Stimulated activated CD8-positive, alpha-beta memory T cell treated with anti-CD3 and anti-CD28 coated beads, Interleukin-12 subunit alpha, Interleukin-12 subunit beta, amount 100 ng/mL, for 1 hour (primary cell): Measurements from ENCODE around the gene APOBEC3F.
"Not testable (repeated sequence)": the region's sequence is repeated elsewhere in the genome, so short reads cannot be mapped to it uniquely, and the experiment has no call there.

Experiments
- DNase-seq: peaks from one replicate; pipeline ENCODE4 v3.0.0-alpha.2; 2020; ENCODE audit warnings: low read depth

APOBEC3F gene

DNA sequence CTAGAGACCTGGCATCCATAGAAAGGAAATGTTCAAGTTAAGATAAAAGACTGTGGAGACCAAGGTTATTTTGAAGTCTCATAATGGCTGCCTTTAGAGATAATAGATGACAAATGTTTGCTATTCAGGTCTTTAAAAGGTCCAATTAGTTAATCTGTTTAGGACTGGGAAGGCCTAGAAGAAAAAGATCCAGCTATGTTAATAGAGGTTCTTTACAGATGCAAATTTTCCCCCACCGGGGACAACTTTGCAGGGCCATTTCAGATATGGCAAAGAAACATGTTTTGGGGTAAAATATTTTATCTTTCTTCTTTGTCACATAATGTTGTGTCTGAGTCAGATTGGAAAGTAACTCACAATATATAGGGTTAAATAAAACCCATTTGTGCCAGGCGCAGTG, 33.3 kb downstream of the APOBEC3F start:
- no peak for DNase-seq

- not testable (repeated sequence) for DNase-seq
Observed at GRCh38 chr22:39076155-39077025, 35.7 kb downstream of the APOBEC3F start.

DNA sequence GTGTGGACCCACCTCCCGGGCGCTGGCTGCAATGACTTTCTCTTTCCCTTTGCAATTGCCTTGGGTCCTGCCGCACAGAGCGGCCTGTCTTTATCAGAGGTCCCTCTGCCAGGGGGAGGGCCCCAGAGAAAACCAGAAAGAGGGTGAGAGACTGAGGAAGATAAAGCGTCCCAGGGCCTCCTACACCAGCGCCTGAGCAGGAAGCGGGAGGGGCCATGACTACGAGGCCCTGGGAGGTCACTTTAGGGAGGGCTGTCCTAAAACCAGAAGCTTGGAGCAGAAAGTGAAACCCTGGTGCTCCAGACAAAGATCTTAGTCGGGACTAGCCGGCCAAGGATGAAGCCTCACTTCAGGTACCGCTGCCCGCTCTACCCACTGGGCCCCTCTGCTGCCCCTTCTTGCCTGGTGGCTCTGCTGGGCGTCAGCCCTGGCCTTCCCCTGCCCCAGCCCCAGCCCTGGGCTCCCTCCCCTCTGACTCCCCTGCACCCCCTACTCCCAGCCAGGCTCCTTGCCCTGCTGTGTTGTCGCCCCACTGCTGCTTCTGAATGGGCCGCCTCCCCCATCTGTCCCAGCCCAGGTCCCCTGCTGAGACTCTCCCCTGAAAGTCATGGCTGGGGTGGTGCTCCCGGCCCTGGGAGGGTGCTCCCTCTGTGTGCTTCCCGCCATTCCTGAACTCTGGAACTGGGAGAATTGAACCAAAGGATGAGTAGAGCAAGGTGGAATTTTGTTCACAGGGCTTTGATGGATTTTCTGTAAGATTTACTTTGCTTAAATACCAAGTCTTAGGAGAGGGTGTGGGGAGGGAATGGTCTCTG, 36.6 kb downstream of the APOBEC3F start, which contains the start of gene APOBEC3G:
APOBEC3G (plus strand) TSS at position 250 of the 815 bp plus-strand sequence; CDS start at position 337, 87 bp downstream.
- not testable (repeated sequence) for DNase-seq

DNA sequence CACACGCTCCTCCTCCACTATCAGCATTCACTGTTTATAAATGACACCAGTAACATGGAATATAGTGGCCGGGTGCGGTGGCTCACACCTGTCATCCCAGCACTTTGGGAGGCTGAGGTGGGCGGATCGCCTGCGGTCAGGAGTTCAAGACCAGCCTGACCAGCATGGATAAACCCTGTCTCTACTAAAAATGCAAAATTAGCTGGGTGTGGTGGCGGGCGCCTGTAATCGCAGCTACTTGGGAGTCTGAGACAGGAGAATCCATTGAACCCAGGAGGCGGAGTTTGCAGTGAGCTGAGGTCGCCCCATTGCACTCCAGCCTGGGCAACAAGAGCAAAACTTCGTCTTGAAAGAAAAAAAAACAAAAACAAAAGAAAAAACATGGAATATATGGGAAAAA, 37.2 kb downstream of the APOBEC3F start:
- not testable (repeated sequence) for DNase-seq

- DNase-seq = no peak
Observed at GRCh38 chr22:39078329-39078728, 37.7 kb downstream of the APOBEC3F start.

GRCh38 chr22:39079054-39079637, 38.5 kb downstream of the APOBEC3F start:
- DNase-seq = not testable (repeated sequence)

- DNase-seq = no peak
Observed at GRCh38 chr22:39080052-39080762, 39.5 kb downstream of the APOBEC3F start.

DNA sequence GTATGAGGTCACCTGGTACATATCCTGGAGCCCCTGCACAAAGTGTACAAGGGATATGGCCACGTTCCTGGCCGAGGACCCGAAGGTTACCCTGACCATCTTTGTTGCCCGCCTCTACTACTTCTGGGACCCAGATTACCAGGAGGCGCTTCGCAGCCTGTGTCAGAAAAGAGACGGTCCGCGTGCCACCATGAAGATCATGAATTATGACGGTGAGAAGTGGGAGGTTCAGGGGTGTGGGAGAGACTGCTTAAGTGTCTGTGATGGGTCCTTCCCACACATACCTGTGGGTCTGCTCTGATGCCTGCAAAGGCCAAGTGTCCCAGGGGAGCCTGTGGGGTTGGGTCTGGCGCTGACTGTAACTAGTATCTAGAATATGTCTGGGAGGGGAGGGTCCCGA, 40.4 kb downstream of the APOBEC3F start:
- no peak for DNase-seq

DNA sequence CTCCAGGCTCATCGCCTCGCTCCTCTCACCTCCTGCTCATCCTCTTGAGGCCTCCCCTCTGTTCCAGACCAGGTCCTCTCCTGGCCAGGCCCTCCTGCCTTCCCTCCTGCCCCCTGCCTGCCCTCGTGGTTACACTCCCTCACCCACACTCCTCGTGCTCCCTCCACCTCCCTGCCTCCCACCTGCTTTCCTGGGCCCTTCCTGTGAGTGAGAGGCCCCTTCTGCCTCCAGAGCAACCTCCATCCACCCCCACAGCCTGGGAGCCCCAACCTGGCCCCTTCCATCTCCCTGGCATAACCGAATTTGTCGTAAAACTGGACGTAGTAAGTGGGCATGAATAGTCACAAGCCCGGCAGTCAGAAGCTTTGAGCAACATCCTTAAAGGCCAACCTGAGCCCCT, 40.9 kb downstream of the APOBEC3F start:
- no peak for DNase-seq

- DNase-seq = no peak
Observed at GRCh38 chr22:39083212-39084165, 42.8 kb downstream of the APOBEC3F start.

DNA sequence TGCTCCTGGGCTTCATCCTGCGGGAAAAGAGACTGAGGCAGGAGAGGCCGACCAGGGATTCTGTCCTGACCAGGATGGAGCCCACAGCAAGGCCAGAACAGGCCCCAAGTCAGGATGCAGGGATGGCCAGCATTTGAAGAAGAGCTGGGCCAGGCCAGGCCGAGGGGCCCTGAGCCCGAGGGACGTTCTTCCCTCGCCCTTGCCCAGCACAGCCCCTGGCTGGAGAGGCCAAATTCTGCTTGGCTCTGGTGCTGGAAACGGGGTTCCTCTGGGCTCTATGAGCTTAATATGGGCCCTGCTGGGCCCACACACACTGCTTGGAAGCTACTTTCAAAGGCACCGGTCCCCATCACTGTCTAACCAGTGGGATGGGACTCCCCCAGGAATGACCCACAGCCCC, 44.0 kb downstream of the APOBEC3F start:
- DNase-seq = no peak

DNA sequence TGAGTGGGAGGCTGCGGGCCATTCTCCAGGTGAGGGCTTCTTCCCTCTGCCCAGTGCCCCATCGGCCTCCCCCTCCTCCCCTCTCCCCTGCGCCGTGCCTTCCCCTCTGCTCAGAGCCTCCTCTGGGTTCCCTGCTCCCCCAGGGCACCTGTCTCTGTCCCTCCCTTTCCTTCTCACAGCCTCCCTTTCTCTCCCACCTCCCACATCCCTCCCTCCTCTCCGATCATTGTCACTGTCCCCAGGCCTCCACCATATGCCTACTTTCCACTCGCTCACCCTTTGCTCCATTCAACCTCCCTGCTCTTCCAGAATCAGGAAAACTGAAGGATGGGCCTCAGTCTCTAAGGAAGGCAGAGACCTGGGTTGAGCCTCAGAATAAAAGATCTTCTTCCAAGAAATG, 46.4 kb downstream of the APOBEC3F start:
- DNase-seq = no peak

DNA sequence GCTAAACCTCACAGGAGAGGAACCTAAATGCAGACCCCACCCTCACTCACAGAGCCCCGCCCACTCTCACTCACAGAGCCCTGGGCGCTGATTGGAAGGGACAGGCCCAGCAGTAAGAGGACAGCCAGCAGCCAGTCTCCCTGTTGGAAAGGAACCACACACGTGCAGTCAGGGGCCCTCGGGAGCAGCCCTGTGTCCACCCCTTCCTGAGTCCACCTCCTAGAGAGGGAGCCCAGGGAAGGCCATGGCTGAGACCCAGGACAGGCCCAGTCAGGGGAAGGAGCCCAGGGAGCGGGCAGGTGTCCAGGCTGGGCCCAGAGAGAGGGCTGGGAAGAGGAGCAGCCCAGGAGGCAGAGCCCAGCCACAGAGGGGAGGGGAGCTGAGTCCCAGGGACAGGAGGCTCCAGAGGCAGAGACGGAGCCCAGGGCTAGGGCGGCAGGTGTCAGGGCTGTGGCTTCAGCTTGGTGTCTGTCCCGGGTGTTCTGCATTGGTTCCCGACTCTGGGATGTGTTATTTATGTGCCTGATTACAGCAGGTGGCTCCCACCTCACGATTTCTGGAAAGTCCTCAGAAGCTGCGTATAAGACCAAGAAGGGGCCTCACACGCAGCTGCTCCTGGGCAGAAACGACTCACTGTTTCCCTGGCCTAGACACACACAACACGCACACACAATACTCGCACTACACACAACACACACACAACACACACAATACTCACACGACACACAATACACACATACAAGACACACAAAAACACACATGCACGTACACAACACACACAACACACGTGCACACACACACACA, 47.4 kb downstream of the APOBEC3F start:
- DNase-seq = no peak

DNA sequence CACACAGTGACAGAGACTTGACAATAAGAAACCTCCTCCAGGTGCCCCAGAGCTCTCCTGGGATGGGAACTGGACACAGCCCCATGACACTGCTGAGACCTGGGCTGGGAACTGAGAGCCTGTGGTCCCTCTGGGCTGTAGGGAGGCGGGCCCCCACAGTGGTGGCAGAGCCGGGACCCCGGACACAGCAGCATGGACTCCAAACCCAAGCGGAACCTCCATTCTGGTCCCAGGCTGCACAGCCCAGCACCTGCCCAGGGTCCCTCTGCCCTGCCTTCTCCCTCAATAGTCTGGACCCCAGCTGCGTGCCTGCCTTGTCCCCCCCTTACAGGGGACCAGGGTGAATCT, 48.0 kb downstream of the APOBEC3F start:
- no peak for DNase-seq

DNA sequence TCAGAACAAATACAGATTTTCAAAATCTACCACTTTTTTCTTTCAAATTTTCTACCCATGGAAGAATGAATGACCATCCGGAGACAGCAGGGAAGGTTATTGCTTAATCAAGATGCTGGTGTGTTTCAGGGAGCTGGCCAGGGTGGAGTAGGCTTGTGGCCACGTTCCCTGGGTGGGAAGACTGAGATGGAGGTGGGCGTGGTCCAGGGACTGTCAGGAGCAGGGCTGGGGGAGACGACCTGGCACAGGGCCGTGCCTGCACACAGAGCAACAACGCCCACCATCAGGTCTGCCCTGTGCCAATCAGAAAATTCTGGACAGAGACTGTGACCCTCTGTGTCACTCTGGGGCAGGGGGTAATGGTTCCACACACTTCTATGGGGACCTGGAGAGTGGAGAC, 49.3 kb downstream of the APOBEC3F start:
- DNase-seq = no peak

DNA sequence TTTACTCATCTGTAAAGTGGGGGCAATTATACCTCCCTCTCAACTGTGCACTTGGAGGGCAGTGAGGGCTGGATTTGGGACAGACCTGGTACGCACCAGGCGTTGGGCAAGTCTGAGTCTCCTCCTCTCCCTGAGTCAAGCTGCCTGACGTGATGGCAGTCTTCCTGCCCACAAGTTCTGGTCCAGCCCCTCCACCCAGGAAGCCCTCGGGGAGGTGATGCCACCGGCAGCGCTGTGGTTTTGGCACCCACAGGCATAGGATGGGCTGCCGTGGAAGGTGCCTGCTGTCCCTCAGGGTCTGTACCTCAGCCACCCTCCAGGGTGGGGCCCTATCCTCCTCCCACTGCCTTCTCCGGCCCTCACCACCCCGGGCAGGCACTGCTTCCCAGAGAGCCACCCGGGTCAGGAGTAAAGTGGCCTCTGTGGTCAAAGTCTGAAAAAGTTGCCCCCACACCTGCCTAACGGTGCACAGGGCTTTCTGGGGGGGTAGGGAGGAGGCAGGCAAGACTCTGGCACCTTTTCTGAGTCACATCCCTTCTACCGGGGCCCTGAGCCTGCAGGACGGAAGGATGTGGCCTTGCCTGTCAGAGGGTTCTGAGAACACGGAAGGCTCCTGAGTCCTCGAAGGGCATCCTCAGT, 49.9 kb downstream of the APOBEC3F start:
- peak; percentile 73 for DNase-seq

GRCh38 chr22:39091126-39092081, 50.7 kb downstream of the APOBEC3F start:
- no peak for DNase-seq

GRCh38 chr22:39092111-39092862, 51.6 kb downstream of the APOBEC3F start:
- no peak for DNase-seq
